Endothelial cell of umbilical vein (primary cell): ENCODE results near the gene BSND.

Experiments
- EZH2 ChIP-seq: IDR thresholded peaks from 2 replicates; pipeline ENCODE4 v1.6.1; 2012; ENCODE audit warnings: borderline replicate concordance, low read depth, mild to moderate bottlenecking, moderate library complexity, low read length, inconsistent platforms; ENCODE audit not compliant: severe bottlenecking
- FOS ChIP-seq: IDR thresholded peaks from 2 replicates; pipeline ENCODE4 v1.6.1; 2011; ENCODE audit warnings: mild to moderate bottlenecking, low read length, moderate library complexity, borderline replicate concordance; ENCODE audit not compliant: insufficient read depth
- GATA2 ChIP-seq: IDR thresholded peaks from 2 replicates; pipeline ENCODE4 v1.7.0; 2011; ENCODE audit warnings: low read depth, mild to moderate bottlenecking, moderate library complexity, mixed read lengths, low read length; ENCODE audit not compliant: insufficient read length, insufficient read depth
- JUN ChIP-seq: IDR thresholded peaks from 2 replicates; pipeline ENCODE4 v1.6.1; 2011; ENCODE audit warnings: borderline replicate concordance, low read depth; ENCODE audit not compliant: insufficient read length, insufficient read depth
- POLR2A ChIP-seq: IDR thresholded peaks from 2 replicates; pipeline ENCODE4 v1.6.1; 2012; ENCODE audit warnings: low read depth, mild to moderate bottlenecking, control low read depth, low read length
- POLR2AphosphoS5 ChIP-seq: IDR thresholded peaks from 2 replicates; pipeline ENCODE4 v1.6.1; 2012; ENCODE audit warnings: low read depth, mild to moderate bottlenecking, control low read depth, low read length, moderate library complexity; ENCODE audit not compliant: insufficient read depth
- TF ChIP-seq, protein P1 (sequence below), 2 donors: IDR thresholded peaks; 1 replicate in 1 of 2; 2 replicates in 1 of 2; pipeline ENCODE4 v1.5.1; 2011; ENCODE audit warnings: low read length in 2 of 2, mild to moderate bottlenecking in 2 of 2, moderate library complexity in 2 of 2, control low read depth in 1 of 2, inconsistent platforms in 1 of 2, low read depth in 1 of 2; ENCODE audit not compliant: insufficient read depth in 1 of 2; ENCODE audit errors: extremely low read depth in 1 of 2
- TF ChIP-seq, protein P2 (sequence below): IDR thresholded peaks from 2 replicates; pipeline ENCODE4 v1.6.1; 2011; ENCODE audit not compliant: insufficient read depth, insufficient read length

DNA sequence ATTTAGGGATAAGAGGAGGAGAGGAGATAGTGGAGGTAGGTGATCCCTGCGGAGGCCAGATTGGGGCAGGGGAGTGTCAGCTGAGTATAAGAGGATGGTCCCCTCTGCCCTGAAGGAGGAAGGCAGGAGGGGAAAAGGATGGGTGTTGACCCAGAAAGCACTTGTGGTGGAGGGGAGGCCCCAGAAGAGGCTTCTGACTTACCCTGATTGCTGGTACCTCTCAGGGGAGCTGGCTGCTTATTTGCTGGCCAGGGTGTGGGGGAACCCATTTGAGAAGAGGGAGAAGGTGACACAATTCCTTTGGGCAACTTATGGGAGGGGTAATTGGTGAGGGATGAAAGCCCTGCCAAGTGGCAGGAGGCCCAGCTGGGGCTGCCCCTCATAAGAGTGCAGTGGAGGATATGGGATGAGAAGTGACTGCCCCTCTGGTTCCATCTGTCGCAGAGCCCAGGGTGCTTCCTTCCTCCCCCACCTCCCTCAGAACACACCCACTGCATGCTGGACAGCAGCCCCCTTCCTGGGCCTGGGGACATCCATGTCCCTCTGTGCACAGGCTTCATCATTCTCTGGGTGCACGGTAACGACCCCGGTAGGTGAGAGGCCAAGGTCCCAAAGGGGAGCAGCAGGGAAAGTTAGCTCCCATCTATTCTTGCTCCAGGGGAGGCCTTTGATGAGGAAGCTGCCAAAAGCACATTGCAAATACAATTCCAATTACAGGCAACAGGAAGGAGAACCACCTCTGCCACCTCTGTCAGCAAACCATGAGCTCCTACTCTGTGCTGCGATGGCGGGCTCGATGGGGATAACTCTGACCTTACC, 39.2 kb downstream of the BSND start:
- TF ChIP-seq POLR2AphosphoS5 (no peak), POLR2A (no peak), FOS (no peak), GATA2 (no peak), EZH2 (no peak), JUN (no peak)
- TF ChIP-seq, protein P1, sequence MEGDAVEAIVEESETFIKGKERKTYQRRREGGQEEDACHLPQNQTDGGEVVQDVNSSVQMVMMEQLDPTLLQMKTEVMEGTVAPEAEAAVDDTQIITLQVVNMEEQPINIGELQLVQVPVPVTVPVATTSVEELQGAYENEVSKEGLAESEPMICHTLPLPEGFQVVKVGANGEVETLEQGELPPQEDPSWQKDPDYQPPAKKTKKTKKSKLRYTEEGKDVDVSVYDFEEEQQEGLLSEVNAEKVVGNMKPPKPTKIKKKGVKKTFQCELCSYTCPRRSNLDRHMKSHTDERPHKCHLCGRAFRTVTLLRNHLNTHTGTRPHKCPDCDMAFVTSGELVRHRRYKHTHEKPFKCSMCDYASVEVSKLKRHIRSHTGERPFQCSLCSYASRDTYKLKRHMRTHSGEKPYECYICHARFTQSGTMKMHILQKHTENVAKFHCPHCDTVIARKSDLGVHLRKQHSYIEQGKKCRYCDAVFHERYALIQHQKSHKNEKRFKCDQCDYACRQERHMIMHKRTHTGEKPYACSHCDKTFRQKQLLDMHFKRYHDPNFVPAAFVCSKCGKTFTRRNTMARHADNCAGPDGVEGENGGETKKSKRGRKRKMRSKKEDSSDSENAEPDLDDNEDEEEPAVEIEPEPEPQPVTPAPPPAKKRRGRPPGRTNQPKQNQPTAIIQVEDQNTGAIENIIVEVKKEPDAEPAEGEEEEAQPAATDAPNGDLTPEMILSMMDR (IDR thresholded peaks at IDR 0.05; ENCODE audit: extremely low read depth in 1 of 2, insufficient read depth in 1 of 2, low read depth in 1 of 2, low read length in 2 of 2) = no peak
- TF ChIP-seq, protein P2, sequence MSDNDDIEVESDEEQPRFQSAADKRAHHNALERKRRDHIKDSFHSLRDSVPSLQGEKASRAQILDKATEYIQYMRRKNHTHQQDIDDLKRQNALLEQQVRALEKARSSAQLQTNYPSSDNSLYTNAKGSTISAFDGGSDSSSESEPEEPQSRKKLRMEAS = no peak
